NCI-H524 treated with DMSO at 0.1 percent for 48 hours (cell line): ENCODE measurements around the gene ATF5.
"Not testable (repeated sequence)": the region's sequence is repeated elsewhere in the genome, so short reads cannot be mapped to it uniquely, and the experiment has no call there.

Source experiments
- DNase-seq: peaks from one replicate; lab custom pipeline; 2025; lab: John Stamatoyannopoulos, UW

The ATF5 gene

DNA sequence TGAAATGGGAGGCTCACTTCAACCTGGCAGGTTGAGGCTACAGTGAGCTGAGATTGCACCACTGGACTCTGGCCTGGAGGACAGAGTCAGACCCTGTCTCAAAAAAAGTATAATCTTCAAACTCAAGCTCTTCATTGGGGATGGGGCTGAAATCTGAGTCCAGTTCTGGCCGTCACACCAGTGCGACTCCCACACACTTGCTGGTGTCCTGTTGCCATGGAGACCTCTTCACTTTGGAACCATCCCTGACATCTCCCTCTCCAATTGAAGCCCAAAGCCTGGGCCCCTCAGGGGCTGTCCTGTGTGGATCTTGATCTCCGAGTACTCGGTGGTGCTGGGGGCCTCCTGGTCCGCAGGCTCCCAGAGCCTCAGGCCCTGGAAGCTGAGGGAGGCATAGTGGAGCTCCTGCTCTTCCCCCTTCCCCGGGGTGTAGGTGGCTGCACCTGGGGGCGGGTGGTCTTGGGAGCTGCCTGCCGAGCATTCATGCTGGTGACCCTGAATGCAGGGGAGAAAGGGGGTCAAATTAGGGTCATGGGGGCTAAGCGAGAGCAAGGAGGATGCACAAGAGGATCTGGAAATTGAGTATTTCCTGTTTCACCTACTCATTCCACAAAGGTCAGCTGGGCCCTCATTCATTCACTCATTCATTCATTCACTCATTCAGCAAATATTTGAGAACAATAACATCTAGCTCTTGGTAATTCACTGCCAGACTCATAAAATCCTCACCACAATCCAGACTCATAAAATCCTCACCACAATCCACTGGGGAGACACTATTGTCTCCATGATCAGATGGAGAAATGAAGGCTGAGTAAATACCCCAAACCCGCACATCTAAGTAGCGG lies 21.0 kb downstream of the ATF5 start:
- DNase-seq = no peak

- DNase-seq = no peak
Measured at GRCh38 chr19:49950590-49950948, 21.6 kb downstream of the ATF5 start.

- no peak for DNase-seq
Measured at GRCh38 chr19:49950956-49951526, 22.0 kb downstream of the ATF5 start.

GRCh38 chr19:49951806-49952478 lies 22.9 kb downstream of the ATF5 start:
- DNase-seq = no peak

- DNase-seq = no peak
Measured at GRCh38 chr19:49952479-49952836, 23.5 kb downstream of the ATF5 start.

- DNase-seq = no peak
Measured at GRCh38 chr19:49952906-49953305, 23.9 kb downstream of the ATF5 start.

- DNase-seq = no peak
Measured at GRCh38 chr19:49953416-49953815, 24.4 kb downstream of the ATF5 start.

DNA sequence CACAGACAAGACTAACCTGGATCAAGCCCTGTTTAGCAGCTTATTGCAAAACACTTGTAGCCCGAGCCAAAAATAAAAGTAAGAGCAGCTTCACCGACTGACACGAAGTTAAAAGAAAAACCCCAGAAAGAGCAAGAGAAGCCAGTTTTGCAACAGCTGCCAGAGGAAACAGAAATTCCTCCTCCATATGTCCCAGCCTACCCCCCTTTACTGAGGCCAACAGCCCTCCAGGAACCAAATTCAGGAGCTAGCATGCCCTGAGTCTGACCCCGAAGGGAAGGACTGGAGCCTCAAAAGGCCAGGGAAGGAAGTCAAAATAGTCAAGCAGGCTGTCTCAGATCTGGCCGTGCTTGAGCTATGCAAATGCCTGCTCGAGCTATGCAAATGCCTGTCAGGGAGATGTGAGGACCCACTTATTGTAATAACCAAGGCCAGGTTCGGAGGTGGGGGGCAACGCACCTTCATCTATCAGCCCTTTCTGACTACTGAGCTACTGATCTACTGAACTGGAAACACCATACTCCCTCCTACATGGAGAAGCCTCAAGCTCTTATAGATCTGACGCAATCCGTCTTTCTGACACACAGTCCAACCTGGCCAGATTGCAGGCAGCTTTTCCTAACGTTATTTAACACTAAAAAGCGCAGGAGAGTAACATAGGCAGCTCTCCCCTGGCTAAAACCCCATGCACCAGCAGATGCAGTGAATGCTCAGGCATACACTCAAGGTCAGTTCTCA lies 25.3 kb downstream of the ATF5 start:
- no peak for DNase-seq

DNA sequence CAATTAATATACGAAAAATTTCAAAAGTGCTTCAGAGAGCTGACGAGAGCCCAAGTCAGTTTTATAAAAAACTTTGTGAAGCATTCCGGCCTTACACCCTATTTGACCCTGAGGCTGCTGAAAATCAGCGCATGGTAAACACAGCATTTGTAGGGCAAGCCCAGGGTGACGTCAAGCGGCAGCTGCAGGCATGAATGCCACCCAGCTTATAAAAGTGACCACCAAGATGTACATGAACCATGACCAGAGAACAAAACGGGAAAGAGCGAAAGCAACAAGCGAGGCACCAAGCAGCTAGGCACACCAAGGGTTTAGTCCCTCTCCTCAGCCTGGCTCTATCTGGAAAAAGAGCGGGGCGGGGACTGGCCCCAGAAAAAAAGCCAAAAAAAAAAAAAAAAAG lies 25.9 kb downstream of the ATF5 start:
- DNase-seq = no peak

- no peak for DNase-seq
Measured at GRCh38 chr19:49956115-49956495, 27.1 kb downstream of the ATF5 start.

DNA sequence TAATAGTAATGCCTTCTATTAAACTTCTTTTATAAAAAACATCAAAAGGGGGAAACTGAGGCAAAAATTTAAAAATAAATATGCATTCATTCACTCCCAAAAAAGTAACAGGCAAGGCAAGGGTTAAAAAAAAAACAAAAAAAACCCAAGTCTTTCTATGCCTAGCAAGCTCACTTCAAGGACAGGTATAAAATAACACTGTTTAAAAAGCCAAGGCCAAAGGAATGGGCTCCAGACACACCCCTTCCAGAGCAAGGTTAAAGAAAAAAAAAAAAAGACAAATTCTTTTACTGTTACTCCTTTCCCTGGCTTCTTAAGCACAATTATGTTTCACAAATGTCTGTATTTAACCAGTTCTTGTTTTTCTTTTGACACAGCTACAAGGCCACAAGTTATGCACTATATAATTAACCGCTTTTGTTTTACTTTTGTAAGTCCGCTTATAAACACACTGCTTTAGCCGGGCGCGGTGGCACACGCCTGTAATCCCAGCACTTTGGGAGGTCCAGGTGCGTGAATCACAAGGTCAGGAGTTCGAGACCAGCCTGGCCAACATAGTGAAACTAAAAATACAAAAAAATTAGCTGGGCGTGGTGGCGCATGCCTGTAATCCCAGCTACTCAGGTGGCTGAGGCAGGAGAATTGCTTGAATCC lies 28.4 kb downstream of the ATF5 start:
- DNase-seq = no peak

GRCh38 chr19:49958144-49958543 lies 29.1 kb downstream of the ATF5 start:
- DNase-seq = not testable (repeated sequence)

DNA sequence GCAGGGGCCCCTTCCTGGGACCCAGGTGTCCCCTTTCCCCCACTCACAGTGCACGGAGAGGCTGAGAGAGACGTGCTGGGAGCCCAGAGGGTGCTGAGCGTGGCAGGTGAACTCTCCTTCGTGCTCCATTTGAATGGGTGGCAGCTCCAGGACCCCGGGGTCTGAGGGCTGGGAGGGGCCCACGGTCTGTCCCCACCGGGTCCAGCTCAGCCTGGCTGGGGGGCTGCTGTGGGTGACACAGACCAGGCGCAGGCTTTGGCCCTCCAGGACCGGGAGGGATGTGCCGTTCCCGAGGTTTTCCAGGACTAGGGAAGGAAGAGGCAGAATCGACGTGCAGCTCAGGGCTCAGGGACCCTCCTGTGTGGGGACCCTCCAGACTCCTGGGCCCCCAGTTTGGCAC lies 29.6 kb downstream of the ATF5 start:
- not testable (repeated sequence) for DNase-seq

DNA sequence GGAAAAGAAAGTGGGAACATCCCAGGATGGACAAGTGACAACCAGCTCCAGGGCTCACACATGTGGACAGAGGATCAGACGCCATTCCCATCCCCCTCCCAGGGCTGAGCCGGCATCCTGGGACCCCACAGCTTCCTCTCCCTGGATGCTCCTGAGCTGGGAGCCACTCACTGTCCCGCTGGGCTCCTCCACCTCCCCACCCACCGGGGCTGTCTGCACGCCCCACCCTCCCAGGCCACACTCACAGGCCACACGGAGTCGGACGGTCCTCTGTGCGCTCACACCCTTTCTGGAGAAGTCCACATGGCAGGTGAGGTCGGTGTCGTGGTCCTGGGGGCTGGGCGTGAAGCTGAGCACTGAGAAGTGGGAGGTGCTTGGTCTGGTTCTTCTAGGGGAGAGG lies 30.9 kb downstream of the ATF5 start:
- DNase-seq = not testable (repeated sequence)

DNA sequence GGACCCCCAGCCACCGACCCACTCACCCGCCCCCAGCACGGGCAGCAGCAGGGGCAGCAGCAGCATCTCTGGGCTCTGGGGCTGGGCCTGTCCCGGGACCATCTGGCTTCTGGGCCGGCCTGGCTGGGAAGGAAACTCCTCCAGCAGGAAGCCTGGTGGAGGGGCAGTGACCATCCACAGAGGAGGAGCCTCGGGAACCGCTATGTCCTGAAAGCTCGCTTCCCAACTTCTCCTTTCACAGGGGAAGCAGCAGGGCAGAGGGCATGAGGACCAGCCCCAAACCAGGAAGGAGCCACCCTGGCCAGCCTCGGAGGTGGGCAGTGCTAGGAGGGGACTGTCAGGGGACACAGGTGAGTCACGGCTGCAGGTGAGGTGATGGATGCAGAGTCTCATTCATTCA lies 32.0 kb downstream of the ATF5 start, which contains the start of gene SIGLEC11:
Gene SIGLEC11, minus strand, starts transcription at position 193 of the 400 bp plus-strand sequence. Its CDS starts 91 bp downstream, at position 102.
- DNase-seq = not testable (repeated sequence)

GRCh38 chr19:49968279-49968922 lies 39.4 kb downstream of the ATF5 start:
- DNase-seq = no peak

- not testable (repeated sequence) for DNase-seq
Measured at GRCh38 chr19:49969355-49969754, 40.4 kb downstream of the ATF5 start.

DNA sequence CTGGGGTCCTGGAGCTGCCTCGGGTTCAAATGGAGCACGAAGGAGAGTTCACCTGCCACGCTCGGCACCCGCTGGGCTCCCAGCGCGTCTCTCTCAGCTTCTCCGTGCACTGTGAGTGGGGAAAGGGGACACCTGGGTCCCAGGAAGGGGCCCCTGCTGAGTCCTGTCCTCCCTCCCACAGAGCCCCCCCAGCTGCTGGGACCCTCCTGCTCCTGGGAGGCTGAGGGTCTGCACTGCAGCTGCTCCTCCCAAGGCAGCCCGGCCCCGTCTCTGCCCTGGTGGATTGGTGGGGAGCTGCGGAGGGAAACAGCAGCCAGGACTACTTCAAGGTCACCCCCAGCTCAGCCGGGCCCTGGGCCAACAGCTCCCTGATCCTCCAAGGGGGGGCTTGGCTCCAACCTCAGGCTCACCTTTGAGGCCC lies 43.0 kb downstream of the ATF5 start:
- DNase-seq = no peak

GRCh38 chr19:49972841-49973240 lies 43.8 kb downstream of the ATF5 start:
- no peak for DNase-seq

- no peak for DNase-seq
Measured at GRCh38 chr19:49973987-49974386, 45.0 kb downstream of the ATF5 start.

- no peak for DNase-seq
Measured at GRCh38 chr19:49975051-49975450, 46.0 kb downstream of the ATF5 start.
